HEK293T (cell line): ENCODE results near the gene GMPR.

Experiments used
- ARNT ChIP-seq: fragments of 450-650 bp; IDR thresholded peaks from 2 replicates; pipeline ENCODE4 v1.6.1; 2017; ENCODE audit warnings: mild to moderate bottlenecking
- BHLHE40 ChIP-seq: fragments of 450-650 bp; IDR thresholded peaks from 2 replicates; pipeline ENCODE4 v1.6.1; 2016; ENCODE audit warnings: mild to moderate bottlenecking, moderate library complexity, borderline replicate concordance
- ELF4 ChIP-seq: fragments of 450-650 bp; IDR thresholded peaks from 2 replicates; pipeline ENCODE4 v1.6.1; 2017; ENCODE audit warnings: antibody characterized with exemption
- FOXA1 ChIP-seq: fragments of 450-650 bp; IDR thresholded peaks from 2 replicates; pipeline ENCODE4 v1.6.1; 2016; ENCODE audit warnings: mild to moderate bottlenecking
- FOXM1 ChIP-seq: fragments of 450-650 bp; IDR thresholded peaks from 2 replicates; pipeline ENCODE4 v1.6.1; 2017; ENCODE audit warnings: mild to moderate bottlenecking, borderline replicate concordance
- HDGF ChIP-seq: fragments of 450-650 bp; IDR thresholded peaks from 2 replicates; pipeline ENCODE4 v1.6.1; 2017; ENCODE audit warnings: antibody characterized with exemption, borderline replicate concordance
- NFRKB ChIP-seq: fragments of 450-650 bp; IDR thresholded peaks from 2 replicates; pipeline ENCODE4 v1.6.1; 2016; ENCODE audit warnings: mild to moderate bottlenecking, moderate library complexity
- SP1 ChIP-seq: fragments of 450-650 bp; IDR thresholded peaks from 2 replicates; pipeline ENCODE4 v1.6.1; 2017
- SUZ12 ChIP-seq: fragments of 450-650 bp; IDR thresholded peaks from 2 replicates; pipeline ENCODE4 v1.6.1; 2016; ENCODE audit warnings: mild to moderate bottlenecking
- TARDBP ChIP-seq: fragments of 450-650 bp; IDR thresholded peaks from 2 replicates; pipeline ENCODE4 v1.6.1; 2016
- ZNF384 ChIP-seq: fragments of 450-650 bp; IDR thresholded peaks from 2 replicates; pipeline ENCODE4 v1.6.1; 2016
- TF ChIP-seq, protein P1 (sequence below): fragments of 450-650 bp; IDR thresholded peaks from 2 replicates; pipeline ENCODE4 v1.6.1; 2016

DNA sequence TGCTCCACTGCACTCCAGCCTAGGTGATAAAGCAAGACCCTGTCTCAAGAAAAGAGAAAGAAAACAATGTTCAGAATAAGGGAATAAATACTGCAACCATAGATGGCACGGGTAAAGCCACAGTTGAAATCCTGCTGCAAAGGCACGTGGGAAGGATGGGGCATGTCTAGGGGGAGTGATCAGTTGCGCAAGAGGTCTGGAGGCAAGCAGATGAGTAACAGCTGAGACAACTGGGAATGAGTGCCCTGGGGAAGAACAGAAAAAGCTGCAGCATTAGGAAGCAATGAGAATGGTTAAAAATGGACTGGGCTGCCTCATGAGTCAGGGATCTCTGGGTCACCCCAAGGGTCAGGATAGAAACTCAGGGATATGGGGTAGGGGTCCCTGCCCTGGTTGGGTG is 96.3 kb downstream of the GMPR start:
- TF ChIP-seq BHLHE40 (no peak), NFRKB (no peak), SUZ12 (no peak), ARNT (no peak), FOXM1 (no peak), TARDBP (no peak), FOXA1 (no peak), SP1 (no peak), HDGF (no peak), ELF4 (no peak), ZNF384 (no peak)
- TF ChIP-seq, protein P1, sequence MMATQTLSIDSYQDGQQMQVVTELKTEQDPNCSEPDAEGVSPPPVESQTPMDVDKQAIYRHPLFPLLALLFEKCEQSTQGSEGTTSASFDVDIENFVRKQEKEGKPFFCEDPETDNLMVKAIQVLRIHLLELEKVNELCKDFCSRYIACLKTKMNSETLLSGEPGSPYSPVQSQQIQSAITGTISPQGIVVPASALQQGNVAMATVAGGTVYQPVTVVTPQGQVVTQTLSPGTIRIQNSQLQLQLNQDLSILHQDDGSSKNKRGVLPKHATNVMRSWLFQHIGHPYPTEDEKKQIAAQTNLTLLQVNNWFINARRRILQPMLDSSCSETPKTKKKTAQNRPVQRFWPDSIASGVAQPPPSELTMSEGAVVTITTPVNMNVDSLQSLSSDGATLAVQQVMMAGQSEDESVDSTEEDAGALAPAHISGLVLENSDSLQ, result no peak
